AG09319 (cell line): ENCODE data around the gene CLMN.

Source experiments
- DNase-seq: peaks from one replicate; pipeline ENCODE4 v3.0.0-alpha.2; 2010; ENCODE audit warnings: low read depth; ENCODE audit errors: extremely low read depth
- TF ChIP-seq, protein P1 (sequence below): IDR thresholded peaks from 2 replicates; pipeline ENCODE4 v1.5.1; 2011; ENCODE audit warnings: low read depth, mild to moderate bottlenecking, inconsistent platforms, low read length, moderate library complexity

Gene CLMN

DNA sequence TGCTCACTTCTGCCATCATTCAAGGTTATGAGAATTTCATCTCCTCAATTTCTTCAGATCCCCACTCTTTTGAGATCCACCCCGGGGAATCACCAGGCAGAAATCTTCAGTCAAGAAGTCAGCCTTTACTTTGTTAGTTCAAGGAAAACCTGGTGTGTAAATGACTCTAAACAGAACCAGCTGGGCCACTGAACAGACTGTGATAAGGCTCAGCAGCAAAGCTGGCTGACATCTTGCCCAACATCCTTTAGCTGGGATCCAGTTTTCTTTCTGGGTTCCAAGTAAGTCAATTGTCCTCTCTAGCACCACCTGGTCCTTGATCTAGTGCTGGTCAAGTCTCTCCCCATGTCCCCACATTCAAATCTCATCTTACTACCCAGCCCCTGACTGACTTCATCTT, 11.6 kb downstream of the CLMN start:
- no peak for DNase-seq
- TF ChIP-seq, protein P1, sequence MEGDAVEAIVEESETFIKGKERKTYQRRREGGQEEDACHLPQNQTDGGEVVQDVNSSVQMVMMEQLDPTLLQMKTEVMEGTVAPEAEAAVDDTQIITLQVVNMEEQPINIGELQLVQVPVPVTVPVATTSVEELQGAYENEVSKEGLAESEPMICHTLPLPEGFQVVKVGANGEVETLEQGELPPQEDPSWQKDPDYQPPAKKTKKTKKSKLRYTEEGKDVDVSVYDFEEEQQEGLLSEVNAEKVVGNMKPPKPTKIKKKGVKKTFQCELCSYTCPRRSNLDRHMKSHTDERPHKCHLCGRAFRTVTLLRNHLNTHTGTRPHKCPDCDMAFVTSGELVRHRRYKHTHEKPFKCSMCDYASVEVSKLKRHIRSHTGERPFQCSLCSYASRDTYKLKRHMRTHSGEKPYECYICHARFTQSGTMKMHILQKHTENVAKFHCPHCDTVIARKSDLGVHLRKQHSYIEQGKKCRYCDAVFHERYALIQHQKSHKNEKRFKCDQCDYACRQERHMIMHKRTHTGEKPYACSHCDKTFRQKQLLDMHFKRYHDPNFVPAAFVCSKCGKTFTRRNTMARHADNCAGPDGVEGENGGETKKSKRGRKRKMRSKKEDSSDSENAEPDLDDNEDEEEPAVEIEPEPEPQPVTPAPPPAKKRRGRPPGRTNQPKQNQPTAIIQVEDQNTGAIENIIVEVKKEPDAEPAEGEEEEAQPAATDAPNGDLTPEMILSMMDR: no peak

DNA sequence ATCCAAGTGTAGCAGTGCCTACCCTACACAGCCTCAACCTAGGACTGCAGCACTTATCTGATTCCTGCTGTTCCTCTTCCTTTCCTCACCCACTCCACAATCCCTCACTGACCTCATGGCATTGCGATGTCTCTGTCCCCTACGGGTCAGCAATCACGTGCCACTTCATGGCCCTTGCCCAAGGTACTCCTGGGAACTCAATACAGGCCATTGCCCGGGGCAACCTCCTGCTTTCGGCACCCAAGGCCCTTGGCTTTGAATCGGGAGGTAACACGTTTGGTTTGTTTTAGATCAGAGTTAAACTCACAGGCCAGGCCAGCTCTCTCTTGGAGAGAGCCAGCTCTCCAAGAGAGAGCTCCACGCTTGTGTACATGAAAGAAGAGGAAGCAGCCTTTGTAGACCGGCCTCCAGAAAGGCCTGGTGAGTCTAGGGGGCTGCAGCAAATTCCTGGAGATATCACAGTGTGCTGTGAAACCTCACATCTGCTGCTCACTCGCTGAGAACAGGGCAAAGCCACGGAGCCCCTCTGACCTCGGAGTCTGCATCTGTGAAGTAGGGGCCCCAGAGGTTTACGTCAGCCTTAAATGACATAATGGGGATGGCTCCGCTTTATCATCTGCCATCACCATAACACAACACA, 12.2 kb downstream of the CLMN start:
- no peak for DNase-seq
- TF ChIP-seq, protein P1: no peak

DNA sequence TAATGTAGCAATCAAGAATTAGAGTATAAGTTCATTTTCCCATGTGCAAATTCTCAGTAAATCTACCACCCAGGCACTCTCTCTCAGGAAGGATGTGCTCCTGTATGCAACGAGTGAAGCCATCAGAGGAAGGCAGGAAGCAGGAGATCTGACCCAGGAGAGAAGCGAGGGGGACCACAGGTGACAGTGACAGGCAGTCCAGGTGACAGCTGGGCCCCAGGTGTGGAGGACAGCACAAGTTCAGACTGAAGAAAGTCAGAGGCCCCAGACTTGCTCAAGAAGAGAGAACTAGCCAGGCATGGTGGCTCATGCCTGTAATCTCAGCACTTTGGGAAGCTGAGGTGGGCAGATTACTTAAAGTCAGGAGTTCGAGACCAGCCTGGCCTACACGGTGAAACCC, 13.8 kb downstream of the CLMN start:
- TF ChIP-seq, protein P1: no peak
- DNase-seq: no peak

DNA sequence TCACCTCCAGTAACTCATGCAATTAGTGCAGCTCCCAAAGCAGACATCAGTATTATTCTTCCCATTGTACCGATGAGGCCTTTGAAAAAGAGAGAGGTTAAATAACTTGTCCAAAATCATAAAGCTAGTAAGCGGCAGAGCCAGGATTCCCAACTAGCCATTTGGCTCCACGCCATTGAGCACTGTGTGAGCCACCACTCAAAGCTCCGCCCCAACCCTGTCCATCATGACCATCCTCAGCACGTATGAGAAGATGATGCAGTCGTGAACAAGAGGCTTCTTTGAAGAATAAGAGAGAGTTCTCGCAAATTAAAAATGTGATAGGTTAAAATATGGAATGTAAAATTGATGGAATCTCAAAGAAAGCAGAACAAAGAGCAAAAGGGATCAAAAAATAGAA, 14.6 kb downstream of the CLMN start:
- DNase-seq: no peak
- TF ChIP-seq, protein P1: no peak

DNA sequence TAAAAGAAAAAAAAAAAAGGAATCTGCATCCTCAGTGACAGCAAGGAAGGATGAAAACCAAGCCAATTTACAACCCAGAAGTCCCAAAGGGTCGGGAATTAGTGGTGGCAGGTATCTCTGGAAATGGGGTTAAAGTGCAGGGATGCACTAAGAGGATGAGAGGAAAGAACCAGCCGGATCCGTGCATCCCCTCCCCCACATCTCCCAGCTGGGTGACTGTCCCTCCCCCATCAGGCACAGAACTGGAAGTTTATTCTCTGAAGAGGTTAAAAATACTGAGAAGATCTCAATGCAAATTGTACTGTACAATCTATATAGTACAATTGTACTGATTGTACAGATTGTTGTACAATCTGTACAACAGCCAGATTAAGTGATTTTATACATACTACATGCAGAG, 15.4 kb downstream of the CLMN start:
- TF ChIP-seq, protein P1: no peak
- no peak for DNase-seq

DNA sequence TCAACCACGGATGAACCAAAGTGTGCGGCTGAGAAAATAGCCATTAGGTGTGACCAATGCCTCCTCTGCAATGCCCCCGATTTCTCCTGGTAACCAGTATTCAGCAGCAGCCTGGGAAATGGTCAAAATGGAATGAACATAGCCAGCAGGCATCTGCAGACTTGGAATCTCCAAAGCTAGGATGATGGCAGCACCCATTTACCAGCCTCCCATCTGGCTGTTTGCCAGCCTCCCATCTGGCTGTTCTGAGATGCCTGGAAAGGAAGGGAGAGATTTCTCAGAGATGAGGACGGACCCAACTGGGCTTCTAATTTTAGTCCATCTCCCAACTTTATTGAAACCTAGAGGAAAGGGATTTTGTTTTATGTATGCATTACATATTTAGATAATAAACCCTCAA, 16.2 kb downstream of the CLMN start:
- TF ChIP-seq, protein P1: no peak
- no peak for DNase-seq

DNA sequence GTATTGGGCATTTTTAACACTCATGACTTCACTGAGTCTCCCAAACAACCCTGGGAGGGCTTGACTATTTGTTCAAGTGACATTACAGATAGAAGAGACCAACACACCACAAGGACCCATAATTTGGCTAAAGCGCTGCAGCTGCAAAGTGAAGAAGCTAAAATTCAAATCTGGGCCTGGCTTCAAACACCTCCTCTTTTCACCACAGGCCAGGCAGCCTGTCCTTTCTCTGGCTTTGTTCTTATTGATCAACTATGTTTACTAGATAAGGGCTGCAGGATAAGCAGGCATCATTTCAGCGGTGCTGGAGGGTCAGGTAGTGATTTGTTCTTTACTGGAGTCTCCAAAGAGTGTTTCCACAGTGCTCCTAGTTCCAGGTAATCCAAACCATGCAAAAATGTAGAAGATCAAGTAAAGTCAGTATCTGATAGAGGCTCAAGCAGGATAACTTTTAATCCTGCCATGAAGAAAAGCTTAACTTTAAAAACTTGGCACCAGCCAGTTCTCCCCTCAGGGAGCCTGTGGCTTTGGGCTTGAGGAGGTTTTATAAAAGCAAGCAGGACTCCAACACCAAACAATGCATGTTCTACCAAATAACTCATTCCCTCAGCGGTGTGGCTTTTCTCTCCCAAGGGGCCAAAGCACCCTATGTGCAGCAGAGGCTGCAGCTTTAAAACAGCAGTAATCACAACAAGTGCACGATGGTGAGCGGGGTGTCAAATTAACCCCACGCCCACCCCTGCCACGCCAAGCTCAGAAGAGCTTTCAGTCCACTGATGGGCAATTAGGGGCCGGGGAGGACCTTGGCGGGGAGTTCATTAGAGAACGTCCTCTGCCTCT, 16.8 kb downstream of the CLMN start:
- DNase-seq: no peak
- TF ChIP-seq, protein P1: no peak
